ENCODE data around the gene MAL.

- TF ChIP-seq CTCF (IDR thresholded peaks at IDR 0.05) (no peak), POLR2A (IDR thresholded peaks at IDR 0.05) (no peak)
These were observed 25.1 kb downstream of the MAL start for GRCh38 chr2:95050385-95051300.

All from tibial nerve (tissue), 3 donors.